ENCODE data around the gene LAD1. TPM values are rescaled to one million over a fixed set of nuclear protein-coding genes. Genes with fewer than 3 reads are reported as not detected.

LAD1 gene
- polyA plus RNA-seq, 1 donor from 2014 or later: not detected

DNA sequence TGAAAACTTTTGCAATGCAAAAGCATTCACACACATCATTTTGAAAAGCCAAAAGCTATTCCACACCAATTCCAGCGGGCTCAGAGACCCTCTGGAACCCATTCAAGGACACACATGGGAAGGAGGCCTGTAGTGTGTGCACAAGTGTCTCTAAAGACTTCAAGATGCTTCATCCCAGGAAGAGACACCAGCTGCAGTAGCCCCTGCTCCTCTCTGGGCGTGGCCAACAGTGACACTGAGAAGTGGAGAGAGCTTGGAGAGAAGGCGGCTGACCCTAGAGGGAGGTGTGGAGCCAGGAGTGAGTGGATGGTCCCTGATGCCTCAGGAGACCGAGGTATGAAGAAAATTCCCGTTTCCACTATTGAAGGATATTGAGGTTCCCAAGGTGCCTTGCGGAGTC lies 37.3 kb upstream of the LAD1 start:
- H3K27ac ChIP-seq (ENCODE audit: low read length): no peak overlapping the region
- no peak overlapping the region for H3K4me3 ChIP-seq (ENCODE audit: low read length)
- H3K36me3 ChIP-seq (ENCODE audit: insufficient read depth, low read length): no peaks in the 10 kb centered on the region
- H2AFZ ChIP-seq (ENCODE audit: low read depth, low read length): no peak overlapping the region
- no peak overlapping the region for H3K4me2 ChIP-seq (ENCODE audit: low read length)
- H3K9ac ChIP-seq (ENCODE audit: low read length): no peak overlapping the region
- H3K9me2 ChIP-seq (ENCODE audit: insufficient read depth, low read length): no peaks in the 10 kb centered on the region
- H3K79me2 ChIP-seq (replicated peaks; ENCODE audit: insufficient read depth, low read length): no peaks in the 10 kb centered on the region
- H4K20me1 ChIP-seq (ENCODE audit: insufficient read depth): no peaks in the 10 kb centered on the region
- H3K27me3 ChIP-seq (ENCODE audit: insufficient read depth, low read depth, low read length): no peaks in the 10 kb centered on the region
- H3F3A ChIP-seq (ENCODE audit: insufficient read depth, low read length, poor library complexity, severe bottlenecking): no peaks in the 10 kb centered on the region
- TF ChIP-seq MXI1 (conservative IDR thresholded peaks at IDR 0.05; ENCODE audit: poor library complexity, severe bottlenecking) (no peak), RAD21 (conservative IDR thresholded peaks at IDR 0.05) (no peak), EZH2 (IDR thresholded peaks at IDR 0.05; ENCODE audit: borderline replicate concordance, insufficient read depth, low read length, poor library complexity, severe bottlenecking) (no peak), SMC3 (conservative IDR thresholded peaks at IDR 0.05; ENCODE audit: poor library complexity) (no peak), EP300 (conservative IDR thresholded peaks at IDR 0.05; ENCODE audit: poor library complexity, severe bottlenecking) (no peak), POLR2AphosphoS5 (IDR thresholded peaks at IDR 0.05) (no peak), TAF1 (IDR thresholded peaks at IDR 0.05; ENCODE audit: low read depth) (no peak)
- TF ChIP-seq, protein P1, sequence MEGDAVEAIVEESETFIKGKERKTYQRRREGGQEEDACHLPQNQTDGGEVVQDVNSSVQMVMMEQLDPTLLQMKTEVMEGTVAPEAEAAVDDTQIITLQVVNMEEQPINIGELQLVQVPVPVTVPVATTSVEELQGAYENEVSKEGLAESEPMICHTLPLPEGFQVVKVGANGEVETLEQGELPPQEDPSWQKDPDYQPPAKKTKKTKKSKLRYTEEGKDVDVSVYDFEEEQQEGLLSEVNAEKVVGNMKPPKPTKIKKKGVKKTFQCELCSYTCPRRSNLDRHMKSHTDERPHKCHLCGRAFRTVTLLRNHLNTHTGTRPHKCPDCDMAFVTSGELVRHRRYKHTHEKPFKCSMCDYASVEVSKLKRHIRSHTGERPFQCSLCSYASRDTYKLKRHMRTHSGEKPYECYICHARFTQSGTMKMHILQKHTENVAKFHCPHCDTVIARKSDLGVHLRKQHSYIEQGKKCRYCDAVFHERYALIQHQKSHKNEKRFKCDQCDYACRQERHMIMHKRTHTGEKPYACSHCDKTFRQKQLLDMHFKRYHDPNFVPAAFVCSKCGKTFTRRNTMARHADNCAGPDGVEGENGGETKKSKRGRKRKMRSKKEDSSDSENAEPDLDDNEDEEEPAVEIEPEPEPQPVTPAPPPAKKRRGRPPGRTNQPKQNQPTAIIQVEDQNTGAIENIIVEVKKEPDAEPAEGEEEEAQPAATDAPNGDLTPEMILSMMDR (IDR thresholded peaks at IDR 0.05; ENCODE audit: poor library complexity, severe bottlenecking): no peak
- TF ChIP-seq, protein P2, sequence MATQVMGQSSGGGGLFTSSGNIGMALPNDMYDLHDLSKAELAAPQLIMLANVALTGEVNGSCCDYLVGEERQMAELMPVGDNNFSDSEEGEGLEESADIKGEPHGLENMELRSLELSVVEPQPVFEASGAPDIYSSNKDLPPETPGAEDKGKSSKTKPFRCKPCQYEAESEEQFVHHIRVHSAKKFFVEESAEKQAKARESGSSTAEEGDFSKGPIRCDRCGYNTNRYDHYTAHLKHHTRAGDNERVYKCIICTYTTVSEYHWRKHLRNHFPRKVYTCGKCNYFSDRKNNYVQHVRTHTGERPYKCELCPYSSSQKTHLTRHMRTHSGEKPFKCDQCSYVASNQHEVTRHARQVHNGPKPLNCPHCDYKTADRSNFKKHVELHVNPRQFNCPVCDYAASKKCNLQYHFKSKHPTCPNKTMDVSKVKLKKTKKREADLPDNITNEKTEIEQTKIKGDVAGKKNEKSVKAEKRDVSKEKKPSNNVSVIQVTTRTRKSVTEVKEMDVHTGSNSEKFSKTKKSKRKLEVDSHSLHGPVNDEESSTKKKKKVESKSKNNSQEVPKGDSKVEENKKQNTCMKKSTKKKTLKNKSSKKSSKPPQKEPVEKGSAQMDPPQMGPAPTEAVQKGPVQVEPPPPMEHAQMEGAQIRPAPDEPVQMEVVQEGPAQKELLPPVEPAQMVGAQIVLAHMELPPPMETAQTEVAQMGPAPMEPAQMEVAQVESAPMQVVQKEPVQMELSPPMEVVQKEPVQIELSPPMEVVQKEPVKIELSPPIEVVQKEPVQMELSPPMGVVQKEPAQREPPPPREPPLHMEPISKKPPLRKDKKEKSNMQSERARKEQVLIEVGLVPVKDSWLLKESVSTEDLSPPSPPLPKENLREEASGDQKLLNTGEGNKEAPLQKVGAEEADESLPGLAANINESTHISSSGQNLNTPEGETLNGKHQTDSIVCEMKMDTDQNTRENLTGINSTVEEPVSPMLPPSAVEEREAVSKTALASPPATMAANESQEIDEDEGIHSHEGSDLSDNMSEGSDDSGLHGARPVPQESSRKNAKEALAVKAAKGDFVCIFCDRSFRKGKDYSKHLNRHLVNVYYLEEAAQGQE (IDR thresholded peaks at IDR 0.05; ENCODE audit: borderline replicate concordance): no peak
- no peaks in the 10 kb centered on the region for H3K9me3 ChIP-seq (ENCODE audit: low read length)

DNA sequence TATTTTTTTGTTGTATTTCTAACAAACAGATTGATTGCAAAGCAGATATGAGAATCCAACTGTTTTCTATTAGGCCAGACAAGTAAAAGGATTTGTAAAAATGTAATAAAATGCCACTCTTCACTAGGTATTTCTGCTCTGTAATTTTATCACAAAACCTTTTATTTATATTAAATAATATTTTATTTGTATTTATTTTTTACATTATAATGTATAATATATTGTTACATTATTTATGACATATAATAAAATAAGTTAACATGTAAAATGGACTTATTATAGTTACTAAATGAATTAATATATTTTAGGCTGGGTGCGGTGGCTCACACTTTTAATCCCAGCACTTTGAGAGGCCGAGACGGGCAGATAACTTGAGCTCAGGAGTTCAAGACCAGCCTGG lies 35.1 kb upstream of the LAD1 start:
- Histone ChIP-seq H3K4me2 (ENCODE audit: low read length) (no peak overlapping the region), H3K36me3 (ENCODE audit: insufficient read depth, low read length) (no peaks in the 10 kb centered on the region), H3K9me2 (ENCODE audit: insufficient read depth, low read length) (no peaks in the 10 kb centered on the region), H3K9ac (ENCODE audit: low read length) (no peak overlapping the region), H2AFZ (ENCODE audit: low read depth, low read length) (no peak overlapping the region), H3K9me3 (ENCODE audit: low read length) (no peaks in the 10 kb centered on the region), H3K79me2 (replicated peaks; ENCODE audit: insufficient read depth, low read length) (no peaks in the 10 kb centered on the region), H3F3A (ENCODE audit: insufficient read depth, low read length, poor library complexity, severe bottlenecking) (no peaks in the 10 kb centered on the region), H3K27ac (ENCODE audit: low read length) (no peak overlapping the region), H3K4me3 (ENCODE audit: low read length) (no peak overlapping the region), H3K27me3 (ENCODE audit: insufficient read depth, low read depth, low read length) (no peaks in the 10 kb centered on the region), H4K20me1 (ENCODE audit: insufficient read depth) (no peaks in the 10 kb centered on the region)
- TF ChIP-seq EZH2 (IDR thresholded peaks at IDR 0.05; ENCODE audit: borderline replicate concordance, insufficient read depth, low read length, poor library complexity, severe bottlenecking): no peak
- TF ChIP-seq POLR2AphosphoS5 (IDR thresholded peaks at IDR 0.05): no peak
- TF ChIP-seq SMC3 (conservative IDR thresholded peaks at IDR 0.05; ENCODE audit: poor library complexity): no peak
- TF ChIP-seq, protein P1 (IDR thresholded peaks at IDR 0.05; ENCODE audit: poor library complexity, severe bottlenecking): no peak
- TF ChIP-seq RAD21 (conservative IDR thresholded peaks at IDR 0.05): no peak
- TF ChIP-seq EP300 (conservative IDR thresholded peaks at IDR 0.05; ENCODE audit: poor library complexity, severe bottlenecking): no peak
- no peak for TF ChIP-seq TAF1 (IDR thresholded peaks at IDR 0.05; ENCODE audit: low read depth)
- TF ChIP-seq MXI1 (conservative IDR thresholded peaks at IDR 0.05; ENCODE audit: poor library complexity, severe bottlenecking): no peak
- TF ChIP-seq, protein P2 (IDR thresholded peaks at IDR 0.05; ENCODE audit: borderline replicate concordance): no peak

All from neural cell (in vitro differentiated cells).